SK-N-SH (cell line): ENCODE data around the gene CLCN2. TPM values are rescaled to one million over a fixed set of nuclear protein-coding genes. Genes with fewer than 3 reads are reported as not detected.

Experiments used
- CTCF ChIA-PET: fragments of 300-600, 350-600 bp; formaldehyde crosslinking; extraction: SDS; loops from one replicate; lab custom pipeline; 2021; lab: Yijun Ruan, JAX
- POLR2A ChIA-PET: fragments of 350-600 bp; sonication (Branson Sonifier 250); formaldehyde crosslinking; extraction: SDS; loops from one replicate; lab custom pipeline; 2020; ENCODE audit warnings: antibody characterized with exemption, inconsistent platforms; lab: Yijun Ruan, JAX
- DNase-seq: peaks from one replicate; pipeline ENCODE4 v3.0.0; 2012
- H2AFZ ChIP-seq: fragments of 200-600 bp; sonication (generic); 2 replicates; pipeline ENCODE4 v1.8.1; 2016; ENCODE audit warnings: antibody characterized with exemption, mild to moderate bottlenecking, low read depth
- H3F3A ChIP-seq: fragments of 200-600 bp; sonication (generic); replicated peaks from 2 replicates; pipeline ENCODE3; 2016; ENCODE audit warnings: antibody characterized with exemption, mild to moderate bottlenecking; ENCODE audit not compliant: insufficient read depth
- H3K27ac ChIP-seq, 2 experiments: fragments of 200-500 bp in 1 of 2; fragments of 200-600 bp in 1 of 2; sonication (Bioruptor generic) in 1 of 2; sonication (generic), shearing (Covaris generic) in 1 of 2; 2 replicates each; pipeline versions ENCODE4 v1.5.1 to v1.6.1; 2014 to 2016; ENCODE audit warnings: low read depth in 2 of 2, inconsistent platforms in 1 of 2, low read length in 1 of 2, mild to moderate bottlenecking in 1 of 2, mixed read lengths in 1 of 2
- H3K27me3 ChIP-seq: fragments of 200-600 bp; sonication (generic), shearing (Covaris generic); 2 replicates; pipeline ENCODE4 v1.6.1; 2016; ENCODE audit warnings: mixed run types; ENCODE audit not compliant: insufficient read depth
- H3K36me3 ChIP-seq, 2 experiments: fragments of 200-500 bp in 1 of 2; fragments of 200-600 bp in 1 of 2; sonication (Bioruptor generic) in 1 of 2; sonication (generic) in 1 of 2; replicated peaks in 1 of 2; 2 replicates each; pipeline versions ENCODE3 to v1.5.1; 2014 to 2016; ENCODE audit warnings: low read length in 1 of 2, mild to moderate bottlenecking in 1 of 2; ENCODE audit not compliant: insufficient read depth in 2 of 2, control insufficient read depth in 1 of 2
- H3K4me1 ChIP-seq, 2 experiments: fragments of 200-500 bp in 1 of 2; fragments of 200-600 bp in 1 of 2; sonication (Bioruptor generic) in 1 of 2; sonication (generic), shearing (Covaris generic) in 1 of 2; 2 replicates each; pipeline versions ENCODE4 v1.5.1 to v1.6.1; 2014 to 2016; ENCODE audit warnings: low read depth in 1 of 2, low read length in 1 of 2, mixed run types in 1 of 2; ENCODE audit not compliant: insufficient read depth in 2 of 2, control insufficient read depth in 1 of 2
- H3K4me2 ChIP-seq: fragments of 200-600 bp; sonication (generic), shearing (Covaris generic); 2 replicates; pipeline ENCODE4 v1.6.1; 2017; ENCODE audit warnings: mixed run types
- H3K4me3 ChIP-seq, 2 experiments: fragments of 200-500 bp in 1 of 2; fragments of 200-600 bp in 1 of 2; sonication (Bioruptor generic) in 1 of 2; sonication (generic), shearing (Covaris generic) in 1 of 2; 2 replicates each; pipeline versions ENCODE4 v1.5.1 to v1.8.1; 2014 to 2016; ENCODE audit warnings: low read depth in 2 of 2, inconsistent platforms in 1 of 2, low read length in 1 of 2, mild to moderate bottlenecking in 1 of 2, mixed read lengths in 1 of 2, moderate library complexity in 1 of 2
- H3K79me2 ChIP-seq: fragments of 200-600 bp; sonication (generic); 2 replicates; pipeline ENCODE4 v1.8.1; 2017; ENCODE audit warnings: mild to moderate bottlenecking; ENCODE audit not compliant: insufficient read depth
- H3K9ac ChIP-seq: fragments of 200-600 bp; sonication (generic); 2 replicates; pipeline ENCODE4 v1.6.1; 2017; ENCODE audit warnings: mixed run types
- H3K9me2 ChIP-seq: fragments of 200-600 bp; sonication (generic); 2 replicates; pipeline ENCODE4 v1.6.1; 2017; ENCODE audit warnings: mixed run types
- H3K9me3 ChIP-seq: fragments of 200-600 bp; sonication (generic); 2 replicates; pipeline ENCODE4 v1.6.1; 2017; ENCODE audit warnings: mixed run types, mild to moderate bottlenecking, moderate library complexity
- H4K20me1 ChIP-seq: fragments of 200-600 bp; sonication (generic); 2 replicates; pipeline ENCODE4 v1.6.1; 2017; ENCODE audit warnings: mild to moderate bottlenecking, mixed run types; ENCODE audit not compliant: insufficient read depth
- CTCF ChIP-seq: fragments of 200-600 bp; sonication (generic); IDR thresholded peaks from 2 replicates; pipeline ENCODE4 v1.6.1; 2017; ENCODE audit warnings: antibody characterized with exemption, mild to moderate bottlenecking, moderate library complexity
- EP300 ChIP-seq, 2 experiments: IDR thresholded peaks; 2 replicates each; pipeline versions ENCODE4 v1.4.0 to v1.6.1; 2012; ENCODE audit warnings: borderline replicate concordance in 1 of 2, low read depth in 1 of 2, low read length in 1 of 2
- FOXJ3 ChIP-seq: sonication (generic); formaldehyde crosslinking; IDR thresholded peaks from 2 replicates; pipeline ENCODE4 v1.5.1; 2020; ENCODE audit warnings: mild to moderate bottlenecking, missing genetic modification reagents
- FOXM1 ChIP-seq: IDR thresholded peaks from 2 replicates; pipeline ENCODE4 v1.4.0; 2012; ENCODE audit warnings: low read depth, mild to moderate bottlenecking
- GABPA ChIP-seq: IDR thresholded peaks from 2 replicates; pipeline ENCODE4 v1.4.0; 2012; ENCODE audit warnings: low read depth, mild to moderate bottlenecking
- MEF2A ChIP-seq: IDR thresholded peaks from 2 replicates; pipeline ENCODE4 v1.4.0; 2012; ENCODE audit warnings: low read depth, borderline replicate concordance
- NFIC ChIP-seq: IDR thresholded peaks from 2 replicates; pipeline ENCODE4 v1.4.0; 2012; ENCODE audit warnings: borderline replicate concordance
- NRF1 ChIP-seq: IDR thresholded peaks from 2 replicates; pipeline ENCODE4 v1.6.1; 2012; ENCODE audit warnings: low read depth, mild to moderate bottlenecking, low read length
- PBX3 ChIP-seq: IDR thresholded peaks from 2 replicates; pipeline ENCODE4; 2012
- POLR2AphosphoS5 ChIP-seq: IDR thresholded peaks from 2 replicates; pipeline ENCODE4 v1.6.1; 2012; ENCODE audit warnings: low read depth, low read length
- RFX5 ChIP-seq: IDR thresholded peaks from 2 replicates; pipeline ENCODE4 v1.6.1; 2012; ENCODE audit warnings: mild to moderate bottlenecking, improper control_type of control experiment, low read length
- TAF1 ChIP-seq: IDR thresholded peaks from 2 replicates; pipeline ENCODE4 v1.6.1; 2012; ENCODE audit warnings: low read depth, mild to moderate bottlenecking, low read length, moderate library complexity, borderline replicate concordance
- TCF12 ChIP-seq: IDR thresholded peaks from 2 replicates; pipeline ENCODE4 v1.4.0; 2012
- TEAD4 ChIP-seq: IDR thresholded peaks from 2 replicates; pipeline ENCODE4 v1.4.0; 2012; ENCODE audit warnings: mild to moderate bottlenecking, borderline replicate concordance; ENCODE audit not compliant: insufficient read depth
- WGBS: methylation state at CpG from one replicate; pipeline ENCODE4 v1.1.6; 2017; ENCODE audit warnings: low lambda C conversion rate; 5-methylcytosine and 5-hydroxymethylcytosine counted together
- polyA plus RNA-seq, 3 experiments: library from polyadenylated mRNA; depleted of rRNA; stranded (reverse); fragments of >200 nt; gene quantifications; 2 replicates each; pipeline ENCODE4 v1.2.3, GENCODE V29; 2012

The CLCN2 gene
- polyA plus RNA-seq, 1 of the 3 experiments (the other 2 are of a cell fraction), result 9.1 TPM

- no peaks in the 10 kb centered on the region for H3K9me3 ChIP-seq
- CTCF ChIA-PET, result interaction anchor here (0.8 to 1.4 kb wide), 2 partner anchors 7 to 59 kb away, joined by 3 to 4 read pairs; no protein-coding TSS in a partner anchor
- TF ChIP-seq TEAD4 (no peak), EP300 (IDR thresholded peaks at IDR 0.05; ENCODE audit: borderline replicate concordance in 1 of 2, low read depth in 1 of 2, low read length in 1 of 2) (no peak), CTCF (no peak), PBX3 (no peak), NFIC (no peak), NRF1 (no peak), FOXJ3 (CRISPR knock-in tag) (no peak), GABPA (no peak), TAF1 (no peak), RFX5 (no peak)
- TF ChIP-seq, all 33 proteins: peak for 0
- H4K20me1 ChIP-seq, result no peaks in the 10 kb centered on the region
- POLR2A ChIA-PET, result no interaction called here
- 95% methylated on average over 12 of the region's 12 CpGs for WGBS
- H3F3A ChIP-seq, result peaks cover 10% of the 10 kb centered on the region
- H3K4me3 ChIP-seq, result no peak overlapping the region
- no peak for DNase-seq
- no peak overlapping the region for H3K4me2 ChIP-seq
- H3K27me3 ChIP-seq, result no peaks in the 10 kb centered on the region
- peaks cover 18% of the 10 kb centered on the region for H3K79me2 ChIP-seq
- H3K9ac ChIP-seq, result no peak overlapping the region
- no peak overlapping the region for H2AFZ ChIP-seq
- H3K4me1 ChIP-seq, result peaks cover 4 to 15% of the 10 kb centered on the region in 2 experiments; a peak in 2 of 4 replicates
- no peak overlapping the region for H3K27ac ChIP-seq
- no peaks in the 10 kb centered on the region for H3K9me2 ChIP-seq
- peaks cover 0 to 24% of the 10 kb centered on the region in 2 experiments for H3K36me3 ChIP-seq
Measured at GRCh38 chr3:184358124-184358767, 3.2 kb downstream of the CLCN2 start.

GRCh38 chr3:184357248-184358123, 3.9 kb downstream of the CLCN2 start:
- H4K20me1 ChIP-seq, result no peaks in the 10 kb centered on the region
- peaks cover 0 to 31% of the 10 kb centered on the region in 2 experiments for H3K36me3 ChIP-seq
- 96% methylated on average over 8 of the region's 24 CpGs for WGBS
- ChIA-PET CTCF (interaction anchor here (5.3 kb wide), 1 partner anchor 18 kb away, joined by 63 read pairs; the partner anchor contains the start of gene FAM131A), POLR2A (interaction anchor here (0.6 kb wide), 1 partner anchor 11 kb away, joined by 3 read pairs; no protein-coding TSS in a partner anchor)
- peaks cover 7% of the 10 kb centered on the region for H3F3A ChIP-seq
- H3K9me3 ChIP-seq, result no peaks in the 10 kb centered on the region
- no peaks in the 10 kb centered on the region for H3K9me2 ChIP-seq
- no peak overlapping the region for H3K4me2 ChIP-seq
- no peak overlapping the region for H3K27ac ChIP-seq
- peaks cover 16% of the 10 kb centered on the region; the same call in 1 of the 2 replicates for H3K79me2 ChIP-seq
- no peak overlapping the region for H3K4me3 ChIP-seq
- H2AFZ ChIP-seq, result no peak overlapping the region
- H3K4me1 ChIP-seq, result peaks cover 4 to 15% of the 10 kb centered on the region in 2 experiments; a peak in 2 of 4 replicates
- DNase-seq, result no peak
- no peak overlapping the region for H3K9ac ChIP-seq
- no peaks in the 10 kb centered on the region for H3K27me3 ChIP-seq
- TF ChIP-seq FOXM1, result no peak
- no peak for TF ChIP-seq GABPA
- TF ChIP-seq CTCF, result no peak
- no peak for TF ChIP-seq PBX3
- no peak for TF ChIP-seq NFIC
- no peak for TF ChIP-seq MEF2A
- no peak for TF ChIP-seq POLR2AphosphoS5
- TF ChIP-seq TCF12, result no peak
